ENCODE results near the gene IGF1R.
"Not testable (repeated sequence)": the region's sequence is repeated elsewhere in the genome, so short reads cannot be mapped to it uniquely, and the experiment has no call there.

Gene IGF1R

DNA sequence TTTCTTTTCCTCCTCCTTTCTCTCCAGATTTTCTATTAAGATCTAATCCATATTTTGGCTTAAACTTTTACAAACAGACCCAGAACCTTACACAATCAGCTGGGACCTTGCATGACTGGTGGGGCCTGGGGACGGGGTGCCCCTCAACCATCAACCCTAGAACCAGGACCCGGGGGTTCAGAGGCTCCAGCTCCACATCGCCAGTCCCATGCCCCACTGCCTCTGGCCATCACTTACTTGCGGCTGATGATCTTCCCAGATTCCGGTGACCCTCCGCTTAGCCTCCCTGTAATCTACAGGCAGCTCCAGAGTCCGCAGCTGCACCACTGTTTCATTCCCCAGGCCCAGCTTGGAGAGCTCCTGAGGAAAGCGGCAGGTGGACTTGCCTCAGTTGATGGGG lies 322.5 kb downstream of the IGF1R start:
- DNase-seq, result no peak

DNA sequence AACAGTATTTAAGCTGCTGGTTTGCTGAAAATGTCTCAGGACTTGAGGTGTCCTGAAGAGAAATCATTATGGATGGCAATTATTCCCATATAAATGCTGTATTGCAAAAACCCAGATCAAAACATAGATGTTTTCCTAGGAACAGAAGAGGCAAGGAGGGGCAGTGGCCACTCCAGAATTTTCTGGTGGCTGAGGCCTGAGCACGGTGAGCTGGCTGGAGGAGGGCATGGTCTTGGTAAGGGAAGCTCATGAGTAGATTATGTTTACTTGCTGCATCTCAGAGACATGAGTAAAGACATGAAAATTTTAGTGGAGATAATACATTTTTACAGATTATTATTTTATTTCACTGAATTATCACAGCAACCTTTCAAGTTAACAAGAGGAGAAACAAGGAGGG lies 328.2 kb downstream of the IGF1R start:
- DNase-seq, result no peak

DNA sequence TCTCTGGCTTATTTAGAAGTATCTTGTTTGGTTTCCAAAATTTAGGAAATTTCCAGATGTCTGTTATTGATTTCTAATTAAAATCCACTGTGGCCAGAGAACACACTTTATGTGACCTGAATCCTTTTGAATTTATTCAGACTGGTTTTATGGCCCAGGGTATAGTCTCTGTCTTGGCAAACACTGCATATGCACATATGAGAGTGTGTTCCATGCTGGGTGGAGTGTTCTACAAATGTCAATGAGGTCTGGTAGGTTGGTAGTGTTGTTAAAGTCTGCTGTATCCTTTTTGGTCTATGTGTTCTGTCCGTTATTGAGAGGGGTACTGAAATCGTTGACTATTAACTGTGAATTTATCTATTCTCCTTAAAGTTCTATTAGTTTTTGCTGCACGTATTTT lies 329.1 kb downstream of the IGF1R start:
- DNase-seq, result no peak

DNA sequence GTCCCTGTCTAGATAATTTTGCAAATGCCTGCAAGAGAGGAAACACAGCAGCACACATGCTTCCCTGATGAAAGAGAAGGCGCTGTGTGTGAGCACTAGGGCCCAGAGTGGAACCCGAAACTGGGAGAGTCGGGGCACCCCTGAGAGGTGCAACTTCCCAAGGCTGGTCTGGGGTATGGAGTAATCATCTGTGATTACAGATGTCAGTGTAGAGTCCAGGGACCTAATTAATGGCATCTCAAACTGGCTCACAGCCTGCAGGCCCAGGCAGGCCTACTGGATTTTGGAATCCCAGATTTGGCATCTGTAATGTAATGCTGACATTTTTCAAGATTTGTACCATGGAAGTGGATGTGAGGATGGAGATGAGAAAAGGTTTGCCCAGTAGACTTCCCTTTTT lies 329.8 kb downstream of the IGF1R start:
- no peak for DNase-seq

DNA sequence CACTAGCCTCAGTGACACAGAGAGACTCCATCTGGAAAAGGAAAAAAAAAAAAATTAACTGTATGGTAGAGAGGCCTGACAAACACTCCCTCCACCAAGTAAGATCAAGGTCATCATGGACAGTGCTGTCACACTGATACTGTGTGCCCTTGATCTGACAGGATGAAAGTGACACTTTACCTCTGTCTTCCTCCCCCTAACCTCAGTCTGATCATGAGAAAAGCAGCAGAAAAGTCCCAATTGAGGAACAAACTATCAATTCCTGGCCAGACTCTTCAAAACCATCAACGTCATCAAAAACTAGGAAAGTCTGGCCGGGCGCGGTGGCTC lies 332.5 kb downstream of the IGF1R start:
- no peak for DNase-seq

DNA sequence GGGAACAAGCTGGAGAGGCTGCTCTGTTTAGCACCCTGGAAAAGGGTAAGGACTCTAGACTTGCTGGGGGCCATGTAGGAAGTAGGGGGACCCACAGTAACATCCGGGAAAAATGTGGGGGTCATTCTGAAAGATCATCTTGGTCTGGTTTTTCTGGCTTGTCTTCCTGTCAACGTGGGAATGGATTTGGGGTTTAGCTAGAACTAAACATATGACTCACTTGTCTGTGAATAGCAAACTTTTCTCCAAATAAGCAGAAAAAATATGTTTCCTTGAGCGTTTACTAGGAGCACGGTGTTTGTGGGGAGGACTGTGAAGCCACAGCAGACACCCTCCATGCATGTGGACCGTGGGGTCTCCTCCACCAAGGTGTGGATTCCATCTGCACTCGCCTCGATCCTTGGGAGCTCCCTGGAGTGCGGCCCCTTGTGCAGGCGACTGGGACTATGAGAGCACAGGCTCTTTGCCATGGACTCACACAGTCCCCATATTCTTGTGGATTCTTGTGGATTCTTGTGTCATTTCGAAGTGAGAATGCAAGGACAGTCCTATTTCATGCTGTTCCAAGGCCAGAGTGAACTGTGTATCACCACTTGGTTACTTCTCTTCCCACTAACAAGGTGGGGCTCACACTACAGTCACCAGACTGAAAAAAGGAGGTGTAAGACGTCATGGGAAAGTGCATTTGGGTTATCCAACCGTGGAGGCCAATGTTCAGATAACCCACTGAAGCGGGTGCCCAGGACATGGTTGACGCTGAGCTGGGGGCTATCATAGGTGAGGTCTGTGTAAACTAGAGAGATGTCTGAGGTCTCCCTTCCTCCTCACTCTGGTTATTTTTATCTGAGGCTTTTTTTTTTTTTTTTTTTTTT lies 333.7 kb downstream of the IGF1R start:
- DNase-seq, result no peak

DNA sequence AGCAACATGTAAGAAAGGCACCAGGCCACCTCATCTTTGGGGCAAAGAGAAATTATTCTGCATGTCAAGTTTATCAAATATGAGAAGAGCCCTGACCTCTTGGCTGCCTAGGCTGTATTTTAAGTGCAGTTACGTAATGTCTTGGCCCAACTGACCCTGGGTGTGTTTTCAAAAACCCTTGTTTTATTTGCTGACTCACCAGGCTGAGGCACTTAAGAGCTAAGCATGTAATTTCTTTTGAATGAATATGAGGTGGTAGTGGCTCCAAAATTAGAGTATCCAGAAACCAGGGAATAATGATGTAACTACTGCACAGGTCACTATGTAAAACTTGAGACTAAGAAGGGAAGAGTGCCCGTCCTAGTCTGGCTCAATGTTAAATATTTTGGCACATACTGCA lies 335.0 kb downstream of the IGF1R start:
- DNase-seq, result no peak

DNA sequence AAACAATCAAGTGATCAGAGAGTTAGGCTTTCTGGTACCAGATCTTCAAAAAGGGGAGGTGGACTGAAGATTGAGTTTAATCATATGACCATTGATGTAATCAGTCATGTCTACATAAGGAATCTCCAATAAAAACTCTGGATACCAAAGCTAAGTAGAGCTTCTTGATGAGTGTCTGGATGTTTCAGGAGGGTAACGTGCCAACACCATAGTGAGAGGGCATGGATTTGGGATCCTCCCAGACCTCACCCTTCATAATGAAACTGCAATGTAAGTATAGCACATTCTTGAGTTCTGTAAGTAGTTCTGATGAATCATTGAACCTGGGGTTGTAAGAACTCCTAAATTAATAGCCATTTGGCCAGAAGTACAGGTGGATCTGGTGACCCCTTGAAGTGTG lies 337.9 kb downstream of the IGF1R start:
- DNase-seq, result no peak

GRCh38 chr15:98994892-98995291 lies 346.6 kb downstream of the IGF1R start:
- DNase-seq, result no peak

GRCh38 chr15:98996169-98996568 lies 347.8 kb downstream of the IGF1R start:
- no peak for DNase-seq

DNA sequence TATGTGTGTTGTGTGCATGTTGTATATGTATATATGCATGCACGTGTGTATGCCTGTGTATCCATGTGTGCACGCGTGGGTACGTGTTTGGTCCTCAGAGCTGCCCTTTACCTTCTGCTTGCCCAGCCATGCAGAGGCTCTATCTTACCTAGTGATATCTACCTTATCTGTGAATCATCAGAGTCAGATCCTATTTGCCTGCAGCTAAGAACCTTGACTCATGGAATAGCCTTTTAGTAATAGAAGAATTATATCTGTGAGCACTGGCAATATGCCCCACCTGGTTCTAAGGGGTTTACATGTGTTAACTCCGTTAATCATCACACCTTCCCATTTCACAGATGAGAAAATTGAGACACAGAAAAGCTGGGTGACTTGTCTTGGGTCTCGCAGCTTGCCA lies 348.3 kb downstream of the IGF1R start:
- DNase-seq, result no peak

DNA sequence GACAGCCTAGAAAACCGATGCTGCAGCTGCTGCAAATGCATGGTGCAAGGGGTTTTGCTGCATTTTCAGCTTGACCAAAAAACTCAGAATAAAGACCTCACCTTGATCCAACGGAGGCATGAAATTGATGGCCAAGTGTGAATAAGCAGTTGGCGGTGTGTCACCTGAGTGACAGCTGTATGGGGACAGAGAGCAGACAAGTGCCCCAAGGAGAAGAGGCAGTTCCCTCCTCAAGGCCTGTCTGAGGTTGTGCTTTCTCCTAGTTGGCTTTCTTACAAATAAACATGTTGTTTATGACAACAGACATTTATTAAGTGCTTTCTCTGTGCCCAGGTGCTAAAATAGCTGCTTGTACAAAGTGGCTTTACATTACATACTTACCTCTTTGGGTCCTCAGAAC lies 349.0 kb downstream of the IGF1R start:
- no peak for DNase-seq

DNA sequence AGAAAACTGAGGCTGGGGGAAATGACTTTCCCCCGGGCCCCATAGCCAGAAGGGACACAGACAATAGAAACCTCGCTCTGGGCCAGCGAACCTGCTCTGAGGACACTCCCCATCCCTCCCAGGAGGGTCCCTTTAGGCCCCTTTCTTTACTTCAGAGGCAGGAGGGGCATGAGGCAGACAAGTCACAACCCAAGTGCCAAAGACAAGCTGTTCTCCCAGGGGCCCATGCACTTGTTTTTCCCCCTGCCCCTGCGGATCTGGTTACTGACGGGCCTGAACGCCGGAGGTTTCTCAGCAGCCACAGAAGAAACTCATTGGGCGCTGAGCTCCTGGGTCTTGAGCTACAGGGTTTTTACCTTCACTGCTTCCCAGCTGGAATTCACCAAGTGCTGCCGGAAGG lies 349.4 kb downstream of the IGF1R start:
- no peak for DNase-seq

DNA sequence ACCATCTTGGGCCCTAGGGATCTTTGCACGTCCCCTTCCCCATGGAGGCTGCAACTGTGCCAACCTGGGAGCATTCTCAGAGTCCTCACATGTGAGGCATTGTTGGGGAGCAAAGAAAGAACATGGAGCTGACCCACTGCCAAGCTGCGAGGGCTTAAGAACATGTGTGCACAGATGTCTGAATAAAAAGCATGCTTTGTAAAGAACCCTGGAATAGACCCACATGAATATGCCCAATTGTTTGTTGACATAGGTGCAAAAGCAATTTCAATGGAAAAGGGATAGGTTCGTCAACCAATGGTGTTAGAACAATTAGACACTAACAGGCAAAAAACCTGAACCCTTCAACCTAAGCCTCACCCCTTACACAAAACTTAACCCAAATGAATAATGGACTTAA lies 349.9 kb downstream of the IGF1R start:
- DNase-seq, result no peak

GRCh38 chr15:98999233-98999632 lies 350.9 kb downstream of the IGF1R start:
- no peak for DNase-seq

DNA sequence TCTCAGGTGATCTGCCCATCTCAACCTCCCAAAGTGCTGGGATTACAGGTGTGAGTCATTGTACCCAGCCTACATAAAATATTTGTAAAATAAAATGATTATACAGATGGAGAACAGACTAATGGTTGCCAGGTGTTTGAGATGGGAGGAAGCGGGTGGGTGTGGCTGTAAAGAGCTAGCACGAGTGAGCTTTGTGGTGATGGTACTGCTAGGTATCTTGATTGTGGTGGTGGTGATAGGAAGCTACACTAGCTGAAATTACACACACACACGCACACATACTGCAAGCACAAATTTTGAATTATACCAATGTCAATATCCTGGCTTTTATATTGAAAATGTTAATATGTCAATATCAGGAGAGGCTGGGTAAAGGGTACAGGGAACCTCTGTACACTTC lies 353.9 kb downstream of the IGF1R start:
- DNase-seq, result no peak

DNA sequence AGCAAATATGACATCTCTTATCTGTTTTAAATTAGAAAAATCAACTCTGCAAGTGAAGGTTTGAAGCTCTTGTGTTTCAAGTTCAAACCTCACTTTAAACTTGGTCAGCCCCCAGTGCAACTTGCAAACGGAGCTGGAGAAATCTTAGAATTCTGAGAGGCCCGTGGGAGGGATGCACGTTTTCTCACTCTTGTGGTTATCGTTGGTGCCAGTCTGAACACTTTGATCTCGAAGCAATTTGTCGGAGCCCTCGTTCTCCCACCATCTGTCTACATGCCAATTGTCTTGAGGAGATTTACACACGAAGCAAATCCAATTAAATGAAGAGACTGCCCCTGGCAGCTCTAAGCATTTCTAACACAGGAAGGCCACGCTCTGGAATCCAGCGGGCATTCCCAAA lies 355.0 kb downstream of the IGF1R start:
- DNase-seq, result not testable (repeated sequence)

DNA sequence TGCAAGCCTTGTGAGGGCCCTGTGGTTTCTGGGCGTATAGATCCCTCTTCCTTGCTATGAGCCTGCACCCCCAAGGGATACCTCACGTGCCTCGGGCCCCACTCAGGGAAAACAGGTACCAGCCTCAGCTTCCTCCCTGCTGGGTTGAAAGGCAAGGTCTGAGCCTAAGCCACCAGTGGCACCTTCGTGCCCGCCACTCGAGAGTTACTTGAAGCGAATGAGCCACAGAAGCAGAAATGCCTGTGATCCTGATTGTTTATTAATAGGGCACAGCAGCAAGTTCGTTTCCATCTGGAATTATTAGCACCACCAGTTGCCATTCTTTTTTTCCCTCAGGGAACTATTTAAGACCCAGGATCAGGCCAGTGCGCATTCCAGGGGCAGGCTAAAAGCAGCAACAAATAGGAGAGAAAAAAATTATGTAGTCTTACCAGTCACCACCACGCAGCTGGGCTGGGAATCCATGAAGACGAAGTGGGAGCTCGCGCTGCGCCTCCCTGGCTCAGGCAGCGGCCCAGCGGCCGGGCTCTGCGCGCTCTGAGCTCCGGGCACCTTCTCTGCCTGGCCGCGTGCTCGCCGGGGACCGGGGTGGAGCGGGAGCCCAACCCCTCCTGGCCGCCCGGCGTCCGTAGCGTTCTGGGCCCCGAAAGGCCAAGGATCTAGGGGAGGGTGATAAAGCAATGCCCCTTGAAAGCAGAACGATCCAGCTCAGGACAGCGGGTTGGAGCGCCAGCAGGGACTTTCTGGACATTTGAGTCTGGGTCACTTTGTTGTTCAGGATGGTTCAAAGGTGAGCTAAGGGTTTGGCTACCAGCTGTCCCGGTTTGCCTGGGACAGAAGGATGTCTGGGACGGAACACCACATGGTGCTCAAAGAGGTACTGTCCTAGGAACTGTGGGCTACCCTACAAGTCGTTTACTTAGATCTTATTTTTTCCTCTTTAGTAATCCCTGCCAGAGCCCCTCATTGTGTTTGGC lies 356.9 kb downstream of the IGF1R start:
- not testable (repeated sequence) for DNase-seq

GRCh38 chr15:99006146-99006545 lies 357.8 kb downstream of the IGF1R start:
- DNase-seq, result no peak

GRCh38 chr15:99006904-99007495 lies 358.7 kb downstream of the IGF1R start:
- no peak for DNase-seq

DNA sequence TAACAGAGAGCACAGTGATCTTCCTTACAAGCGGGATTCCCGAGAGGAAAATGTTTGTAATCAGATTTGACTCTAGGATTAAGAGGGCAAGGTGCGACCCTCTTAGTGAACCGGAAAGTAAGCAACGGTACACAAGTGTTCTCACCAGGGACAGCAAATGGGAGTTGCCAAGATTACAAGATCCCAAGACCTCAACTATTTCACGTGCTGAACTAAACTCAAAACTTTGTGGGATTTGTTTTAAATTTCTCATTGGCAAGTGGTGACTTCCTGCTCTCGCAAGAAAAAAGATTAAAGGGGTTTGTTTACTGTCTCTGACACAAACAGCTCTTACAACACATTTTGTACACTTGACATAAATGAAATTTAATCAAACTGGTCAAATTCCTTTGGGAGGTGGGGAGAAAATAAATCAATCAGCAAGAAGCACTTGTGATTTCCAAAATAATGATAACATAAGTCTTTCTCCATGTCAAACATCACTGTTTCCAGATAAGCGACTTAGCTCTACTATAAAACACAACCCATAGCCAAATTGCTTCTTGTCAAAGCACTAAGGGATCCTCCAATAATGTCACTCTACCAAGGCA lies 361.5 kb downstream of the IGF1R start:
- DNase-seq, result no peak

DNA sequence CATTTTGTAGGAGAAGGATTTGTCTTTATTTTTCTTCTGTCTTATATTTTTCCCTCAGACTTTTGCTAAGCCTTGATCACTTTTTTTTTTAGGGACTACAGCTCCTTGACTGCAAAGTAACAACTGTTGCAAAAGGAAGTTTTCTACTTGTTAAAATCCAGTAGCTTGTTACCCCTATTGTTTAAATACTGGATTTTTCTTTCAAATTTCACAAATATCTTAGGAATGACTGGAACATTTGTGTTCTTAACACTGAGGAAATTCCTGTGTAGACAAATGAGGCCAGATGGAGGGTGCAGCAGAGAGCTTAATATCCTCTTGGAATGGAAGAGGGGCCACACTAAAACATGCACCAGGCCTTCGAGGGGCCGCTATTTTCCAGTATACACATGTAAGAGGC lies 362.4 kb downstream of the IGF1R start:
- DNase-seq, result no peak

Measured in right hindlimb (tissue), 1 donor.